HTR-8/SVneo (cell line): Measurements from ENCODE around the gene TMEM120A.

Experiments
- DNase-seq: peaks from one replicate; pipeline ENCODE4 v3.0.0; 2011; ENCODE audit warnings: low spot score, mixed read lengths; ENCODE audit not compliant: insufficient read length
- FAIRE-seq: peaks from 2 replicates; lab custom pipeline; 2011; peaks lifted over from hg19 to GRCh38; lab: Jason Lieb, UNC

The TMEM120A gene

DNA sequence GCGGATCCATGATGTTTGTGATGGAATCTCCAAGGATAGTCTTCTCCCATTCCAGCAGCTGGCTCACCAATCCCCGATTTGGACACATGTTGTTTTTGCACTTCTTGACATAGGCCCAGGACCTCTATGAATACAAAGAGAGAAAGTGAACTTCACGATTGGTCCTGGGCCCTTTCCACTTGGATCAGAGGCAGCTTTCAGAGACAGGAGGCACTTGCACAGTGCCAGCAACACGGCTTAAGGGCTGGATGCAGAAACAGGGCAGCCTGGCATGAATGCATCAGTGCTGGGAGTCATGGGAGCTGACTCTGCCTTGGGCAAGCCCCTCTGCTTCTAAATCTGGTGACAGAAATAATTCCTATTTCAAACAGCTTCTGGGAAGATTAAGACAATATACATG, 2.1 kb upstream of the TMEM120A start:
- DNase-seq (no peak), FAIRE-seq (no peak)

GRCh38 chr7:75995996-75996395, 1.6 kb upstream of the TMEM120A start:
- DNase-seq (no peak), FAIRE-seq (no peak)

GRCh38 chr7:75995052-75995471, 667 bp upstream of the TMEM120A start:
- no peak for FAIRE-seq
- DNase-seq = no peak

- DNase-seq (peak; percentile 68), FAIRE-seq (no peak)
These were observed 557 bp downstream of the TMEM120A start for GRCh38 chr7:75993689-75994387.

DNA sequence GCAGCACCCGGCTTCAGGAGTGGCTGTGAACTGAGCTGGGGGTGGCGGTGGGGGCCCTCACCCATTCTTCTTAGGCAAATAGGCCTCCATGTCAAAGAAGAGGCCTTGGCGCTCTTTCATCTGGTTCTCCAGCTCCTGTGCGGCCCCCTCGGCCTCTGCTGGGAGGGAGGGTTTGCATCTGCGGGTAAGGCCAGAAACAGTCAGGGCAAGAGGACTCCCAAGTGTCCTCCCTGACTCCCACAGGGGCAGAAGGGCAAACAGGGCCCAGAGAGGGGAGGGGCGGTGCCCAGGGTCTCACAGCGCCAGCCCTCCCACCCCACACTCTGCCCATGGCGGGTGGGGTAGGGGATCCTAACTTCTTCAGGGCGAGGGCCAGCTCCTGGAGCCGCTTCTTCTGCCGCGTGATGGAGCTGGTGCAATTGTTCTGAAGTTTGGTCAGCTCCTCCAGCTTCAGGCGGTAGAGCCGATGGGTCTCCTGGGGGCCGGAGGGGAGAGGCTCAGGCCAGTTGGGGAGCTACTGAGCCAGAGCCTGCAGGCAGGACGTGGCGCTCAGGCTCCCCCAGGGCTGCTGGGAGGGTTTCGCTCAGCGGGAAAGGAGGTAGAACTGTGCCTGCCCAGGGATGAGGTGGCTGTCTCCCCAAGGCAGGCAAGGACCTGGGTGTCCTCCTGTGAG, 2.2 kb downstream of the TMEM120A start:
- DNase-seq = no peak
- no peak for FAIRE-seq

- no peak for DNase-seq
These were observed 2.8 kb downstream of the TMEM120A start for GRCh38 chr7:75991531-75992082.

GRCh38 chr7:75989500-75990388, 4.7 kb downstream of the TMEM120A start:
- FAIRE-seq = no peak
- DNase-seq = no peak

More at GRCh38 chr7:75991531-75992082, 2.8 kb downstream of the TMEM120A start:
- no peak for FAIRE-seq

- DNase-seq = no peak
- no peak for FAIRE-seq
These were observed 5.6 kb downstream of the TMEM120A start for GRCh38 chr7:75988568-75989499.

- no peak for DNase-seq
- FAIRE-seq = no peak
These were observed 6.4 kb downstream of the TMEM120A start for GRCh38 chr7:75987805-75988567.

DNA sequence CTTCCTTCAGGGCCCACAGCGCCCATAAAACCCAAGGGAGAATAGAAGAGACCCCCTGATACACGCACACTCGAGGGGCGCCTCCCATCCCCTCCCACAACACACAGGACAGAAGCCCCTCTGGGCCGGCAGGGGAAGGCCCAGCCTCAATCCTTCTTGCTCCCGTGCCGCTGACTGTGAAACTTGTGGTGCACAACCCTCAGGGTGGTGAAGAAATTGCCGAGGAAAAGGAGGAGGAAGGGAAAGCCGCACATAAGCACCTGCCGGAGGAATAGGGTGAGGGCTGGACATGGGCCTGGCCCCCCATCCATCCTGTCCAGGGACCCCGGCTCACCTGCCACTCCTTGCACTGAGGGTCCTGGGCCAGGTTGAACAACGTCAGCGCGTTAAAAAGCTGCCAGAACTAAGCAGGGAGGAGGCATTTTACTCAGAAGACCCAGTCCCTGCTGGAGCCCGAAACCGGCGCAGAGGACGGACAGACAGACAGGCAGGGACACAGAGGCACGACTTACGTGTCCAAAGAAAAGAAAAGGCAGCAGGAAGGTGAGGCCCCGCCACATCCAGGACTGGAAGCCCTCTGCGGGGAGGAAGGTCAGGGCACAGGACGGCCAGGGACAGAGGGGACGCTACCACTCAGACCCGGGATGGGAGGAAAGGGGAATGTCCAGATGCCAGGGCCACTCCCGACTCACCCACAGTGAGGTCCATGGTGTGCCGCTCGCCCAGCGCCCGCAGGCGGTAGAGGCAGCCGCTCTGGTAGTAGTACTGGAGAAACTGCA, 7.2 kb downstream of the TMEM120A start:
- no peak for FAIRE-seq

DNA sequence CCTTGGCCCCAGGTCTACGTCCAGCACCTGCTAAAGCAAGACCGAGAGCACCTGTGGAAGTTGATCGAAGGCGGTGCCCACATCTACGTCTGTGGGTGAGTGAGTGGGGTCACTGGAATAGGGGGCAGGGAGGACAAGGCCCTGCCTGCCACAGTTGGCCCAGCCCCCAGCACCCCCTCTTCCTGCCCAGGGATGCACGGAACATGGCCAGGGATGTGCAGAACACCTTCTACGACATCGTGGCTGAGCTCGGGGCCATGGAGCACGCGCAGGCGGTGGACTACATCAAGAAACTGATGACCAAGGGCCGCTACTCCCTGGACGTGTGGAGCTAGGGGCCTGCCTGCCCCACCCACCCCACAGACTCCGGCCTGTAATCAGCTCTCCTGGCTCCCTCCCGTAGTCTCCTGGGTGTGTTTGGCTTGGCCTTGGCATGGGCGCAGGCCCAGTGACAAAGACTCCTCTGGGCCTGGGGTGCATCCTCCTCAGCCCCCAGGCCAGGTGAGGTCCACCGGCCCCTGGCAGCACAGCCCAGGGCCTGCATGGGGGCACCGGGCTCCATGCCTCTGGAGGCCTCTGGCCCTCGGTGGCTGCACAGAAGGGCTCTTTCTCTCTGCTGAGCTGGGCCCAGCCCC, 8.1 kb downstream of the TMEM120A start:
- FAIRE-seq (no peak), DNase-seq (no peak)

More for the DNA sequence above, 7.2 kb downstream of the TMEM120A start:
- DNase-seq = no peak

DNA sequence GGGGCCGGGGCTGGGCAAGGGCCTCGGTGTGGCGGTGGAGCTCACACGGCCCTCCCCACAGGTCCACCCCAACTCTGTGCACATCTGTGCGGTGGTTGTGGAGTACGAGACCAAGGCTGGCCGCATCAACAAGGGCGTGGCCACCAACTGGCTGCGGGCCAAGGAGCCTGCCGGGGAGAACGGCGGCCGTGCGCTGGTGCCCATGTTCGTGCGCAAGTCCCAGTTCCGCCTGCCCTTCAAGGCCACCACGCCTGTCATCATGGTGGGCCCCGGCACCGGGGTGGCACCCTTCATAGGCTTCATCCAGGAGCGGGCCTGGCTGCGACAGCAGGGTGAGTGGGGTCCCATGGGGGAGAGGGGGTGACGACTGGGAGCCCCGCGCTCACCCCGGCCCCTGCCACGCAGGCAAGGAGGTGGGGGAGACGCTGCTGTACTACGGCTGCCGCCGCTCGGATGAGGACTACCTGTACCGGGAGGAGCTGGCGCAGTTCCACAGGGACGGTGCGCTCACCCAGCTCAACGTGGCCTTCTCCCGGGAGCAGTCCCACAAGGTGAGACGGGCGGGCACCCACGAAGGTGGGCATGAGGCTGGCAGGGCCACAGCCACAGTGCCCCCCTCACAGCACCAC, 8.8 kb downstream of the TMEM120A start:
- no peak for DNase-seq
- no peak for FAIRE-seq

GRCh38 chr7:75985009-75985517, 9.3 kb downstream of the TMEM120A start:
- no peak for FAIRE-seq
- no peak for DNase-seq

DNA sequence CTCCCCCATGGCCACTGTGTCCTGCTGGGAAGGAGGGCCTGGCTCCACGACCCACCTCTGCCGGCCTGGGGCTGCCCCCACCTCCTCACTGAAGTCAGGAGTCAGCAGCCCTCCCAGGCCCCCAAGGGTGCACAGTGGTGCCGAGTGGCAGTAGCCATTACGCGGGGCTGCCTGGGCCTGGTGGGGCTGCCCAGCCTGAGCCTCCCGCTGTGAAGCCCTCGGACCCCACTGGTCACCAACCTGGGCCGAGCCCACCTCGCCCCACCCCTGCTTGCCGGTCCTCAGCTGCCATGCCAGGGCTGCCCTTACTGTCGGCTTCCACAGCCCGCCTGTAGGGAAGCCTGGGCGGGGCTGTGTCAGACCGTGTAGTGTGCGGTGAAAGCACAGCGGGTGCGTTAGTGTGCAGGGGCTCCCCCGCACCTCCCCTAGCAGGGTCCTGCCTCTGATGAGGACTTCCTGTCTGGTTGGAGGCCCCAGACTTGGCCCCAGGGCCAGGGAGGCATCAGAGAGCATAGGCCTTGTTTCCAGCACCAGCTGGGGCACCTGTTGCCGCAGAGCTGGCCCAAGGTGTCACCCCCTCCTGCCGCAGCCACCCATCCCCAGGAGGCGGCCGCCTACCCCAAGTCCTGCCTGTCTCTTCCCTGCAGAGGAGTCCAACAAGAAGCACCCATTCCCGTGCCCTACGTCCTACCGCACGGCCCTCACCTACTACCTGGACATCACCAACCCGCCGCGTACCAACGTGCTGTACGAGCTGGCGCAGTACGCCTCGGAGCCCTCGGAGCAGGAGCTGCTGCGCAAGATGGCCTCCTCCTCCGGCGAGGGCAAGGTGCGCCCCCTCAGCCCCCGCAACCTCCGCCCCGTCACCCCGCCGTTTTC, 10.0 kb downstream of the TMEM120A start:
- FAIRE-seq (no peak), DNase-seq (no peak)

DNA sequence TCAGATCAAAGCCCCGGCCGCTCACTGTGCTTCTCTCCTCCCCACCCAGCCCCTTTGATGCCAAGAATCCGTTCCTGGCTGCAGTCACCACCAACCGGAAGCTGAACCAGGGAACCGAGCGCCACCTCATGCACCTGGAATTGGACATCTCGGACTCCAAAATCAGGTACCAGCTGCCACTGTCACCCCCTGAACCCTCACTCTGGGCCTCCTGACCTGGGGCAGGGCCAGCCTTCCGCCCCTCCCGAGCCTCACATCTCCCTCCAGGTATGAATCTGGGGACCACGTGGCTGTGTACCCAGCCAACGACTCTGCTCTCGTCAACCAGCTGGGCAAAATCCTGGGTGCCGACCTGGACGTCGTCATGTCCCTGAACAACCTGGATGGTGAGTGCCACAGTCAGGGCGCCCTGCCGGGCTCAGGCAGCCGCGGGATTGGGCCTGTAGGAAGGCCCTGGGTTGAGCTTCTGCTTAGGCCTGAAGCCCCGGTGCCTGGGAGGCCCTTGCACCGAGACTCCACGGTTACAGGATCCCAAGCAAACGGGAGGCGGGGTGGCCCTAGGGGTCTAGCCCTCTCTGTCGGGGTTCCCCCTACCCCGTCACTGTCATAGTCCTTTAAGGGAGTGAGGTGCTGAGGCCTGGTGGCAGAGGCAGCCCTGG, 10.8 kb downstream of the TMEM120A start:
- DNase-seq (no peak), FAIRE-seq (no peak)
